ENCODE results near the gene COPS9.

COPS9 gene

DNA sequence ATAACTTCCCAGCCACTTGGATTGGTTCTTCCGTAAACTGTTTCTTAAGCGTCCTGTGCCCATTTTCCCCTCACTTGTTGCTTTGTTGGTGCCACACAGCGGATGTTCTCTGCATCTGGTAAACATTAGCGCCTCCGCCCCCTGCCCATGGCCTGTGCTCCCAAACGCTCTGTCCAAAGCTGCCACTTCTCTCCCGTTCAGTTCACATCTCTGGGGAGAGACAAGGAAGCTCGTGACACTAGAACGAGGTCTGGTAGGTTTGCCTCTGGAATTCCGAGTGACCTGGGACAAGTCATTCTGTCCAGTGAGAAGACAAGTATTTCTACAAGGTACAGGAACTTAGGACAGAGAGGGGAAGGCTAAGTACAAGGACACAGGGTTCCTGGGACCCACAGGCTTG lies 9.4 kb downstream of the COPS9 start:
- no peak for ATAC-seq
- H3K27ac Mint-ChIP-seq, result no peak overlapping the region
- H3K36me3 Mint-ChIP-seq, result peaks cover 35% of the 10 kb centered on the region
- peaks cover 4% of the 10 kb centered on the region for H3K4me1 Mint-ChIP-seq
- no peak for DNase-seq (ENCODE audit: low spot score in 2 of 2)
- no peaks in the 10 kb centered on the region for H3K9me3 Mint-ChIP-seq
- H3K4me3 Mint-ChIP-seq, result no peak overlapping the region

DNA sequence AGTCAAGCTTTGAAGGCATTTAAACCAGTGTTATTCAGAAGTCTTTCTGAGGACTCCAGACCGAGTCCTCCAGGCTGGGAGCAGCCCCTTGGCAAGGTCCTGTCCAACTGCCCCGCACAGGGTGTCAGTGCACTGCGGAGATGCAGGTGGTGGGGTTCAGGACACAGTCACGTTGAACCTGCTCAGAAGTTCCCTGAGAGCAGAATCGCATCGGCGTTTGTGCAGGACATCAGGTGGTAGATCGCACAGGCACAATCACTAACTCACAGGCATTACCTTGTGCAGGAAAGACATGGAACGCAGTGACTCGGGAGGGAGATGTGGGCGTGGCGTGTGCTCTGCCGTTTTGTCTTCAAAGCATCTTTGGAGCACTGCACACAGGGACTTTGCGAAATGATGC lies 10.4 kb downstream of the COPS9 start:
- H3K27ac Mint-ChIP-seq, result no peak overlapping the region
- no peak for DNase-seq (ENCODE audit: low spot score in 2 of 2)
- no peak overlapping the region for H3K4me3 Mint-ChIP-seq
- no peaks in the 10 kb centered on the region for H3K9me3 Mint-ChIP-seq
- no peak for ATAC-seq
- H3K4me1 Mint-ChIP-seq, result no peaks in the 10 kb centered on the region
- H3K36me3 Mint-ChIP-seq, result peaks cover 27% of the 10 kb centered on the region

DNA sequence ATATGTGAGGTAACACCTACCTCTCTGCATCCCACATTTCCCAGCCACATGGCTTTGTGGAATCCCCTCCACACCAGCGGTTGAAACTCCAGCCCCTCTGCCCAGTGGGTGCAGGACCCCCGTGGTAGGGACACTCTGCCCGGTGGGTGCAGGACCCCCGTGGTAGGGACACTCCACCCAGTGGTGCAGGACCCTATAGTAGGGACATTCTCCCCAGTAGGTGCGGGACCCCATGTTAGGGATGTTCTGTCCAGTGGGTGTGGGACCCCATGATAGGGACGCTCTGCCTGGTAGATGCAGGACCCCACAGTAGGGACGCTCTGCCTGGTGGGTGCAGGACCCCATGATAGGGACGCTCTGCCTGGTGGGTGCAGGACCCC lies 11.5 kb downstream of the COPS9 start:
- ATAC-seq (no peak), DNase-seq (ENCODE audit: low spot score in 2 of 2) (no peak)
- Mint-ChIP-seq H3K4me3 (no peak overlapping the region), H3K27ac (no peak overlapping the region), H3K4me1 (no peaks in the 10 kb centered on the region), H3K9me3 (no peaks in the 10 kb centered on the region), H3K36me3 (peaks cover 16% of the 10 kb centered on the region)

DNA sequence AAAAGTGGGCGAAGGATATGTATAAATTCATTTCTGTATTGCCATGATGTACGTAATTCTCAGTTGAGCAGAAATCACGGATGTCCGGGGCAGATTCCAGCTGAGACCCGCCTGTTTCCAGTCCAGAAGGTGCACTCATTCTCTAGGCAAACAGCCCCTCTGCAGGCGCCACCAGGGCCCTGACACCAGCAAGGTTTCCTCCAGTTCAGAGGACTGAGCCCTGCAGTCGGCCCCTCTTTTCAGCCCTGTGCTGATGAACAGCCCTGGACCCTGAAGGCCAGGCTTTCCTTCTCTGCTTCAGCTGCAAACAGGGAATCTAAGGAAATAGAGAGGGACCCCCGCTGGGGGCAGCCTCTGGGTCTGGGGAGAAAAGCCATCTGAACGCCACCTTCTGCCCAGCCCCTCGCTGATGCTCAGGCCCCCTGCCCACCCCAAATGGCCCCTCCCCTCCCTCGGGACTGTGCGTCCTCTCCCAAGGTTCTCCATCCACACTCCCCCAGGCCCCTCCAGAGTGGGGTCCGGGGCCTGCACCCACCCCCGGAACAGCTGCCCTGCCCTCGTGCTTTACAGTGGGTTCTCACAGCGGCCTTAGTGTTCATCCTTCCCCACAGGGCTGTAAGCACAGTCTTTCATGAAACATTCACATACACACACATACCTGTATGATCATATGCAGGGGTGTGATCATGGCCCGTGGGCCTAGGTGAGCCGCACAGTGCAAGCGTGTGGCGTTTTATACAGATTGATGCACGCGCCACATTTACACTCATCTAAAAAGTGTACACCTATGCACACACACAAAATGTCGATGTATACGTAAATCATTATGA lies 12.1 kb downstream of the COPS9 start:
- DNase-seq (ENCODE audit: low spot score in 2 of 2) (no peak), ATAC-seq (no peak)
- no peak overlapping the region for H3K4me3 Mint-ChIP-seq
- no peak overlapping the region for H3K27ac Mint-ChIP-seq
- H3K4me1 Mint-ChIP-seq, result no peaks in the 10 kb centered on the region
- H3K36me3 Mint-ChIP-seq, result peaks cover 12% of the 10 kb centered on the region
- H3K9me3 Mint-ChIP-seq, result no peaks in the 10 kb centered on the region

DNA sequence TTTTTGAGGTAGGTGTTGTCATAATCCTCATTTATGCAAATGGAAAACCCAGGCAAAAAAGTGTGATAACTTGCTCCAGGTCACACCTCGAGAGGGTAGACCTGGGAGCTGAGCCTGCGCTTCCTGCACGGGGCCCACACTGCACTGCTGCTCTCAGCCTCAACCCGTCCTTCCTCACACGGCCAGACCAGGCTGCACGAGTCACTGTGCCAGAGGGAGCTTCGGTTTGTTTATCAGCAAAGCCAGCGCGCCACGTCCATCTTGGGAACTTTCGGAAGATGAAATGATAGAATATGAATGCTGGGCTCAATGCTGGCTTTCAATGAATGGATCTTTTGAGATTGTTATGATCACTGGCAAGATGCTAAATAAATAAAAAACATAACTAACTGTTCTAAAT lies 14.4 kb downstream of the COPS9 start:
- H3K9me3 Mint-ChIP-seq, result no peaks in the 10 kb centered on the region
- ATAC-seq (no peak), DNase-seq (ENCODE audit: low spot score in 2 of 2) (no peak)
- no peak overlapping the region for H3K4me3 Mint-ChIP-seq
- no peaks in the 10 kb centered on the region for H3K36me3 Mint-ChIP-seq
- H3K27ac Mint-ChIP-seq, result no peak overlapping the region
- no peaks in the 10 kb centered on the region for H3K4me1 Mint-ChIP-seq

DNA sequence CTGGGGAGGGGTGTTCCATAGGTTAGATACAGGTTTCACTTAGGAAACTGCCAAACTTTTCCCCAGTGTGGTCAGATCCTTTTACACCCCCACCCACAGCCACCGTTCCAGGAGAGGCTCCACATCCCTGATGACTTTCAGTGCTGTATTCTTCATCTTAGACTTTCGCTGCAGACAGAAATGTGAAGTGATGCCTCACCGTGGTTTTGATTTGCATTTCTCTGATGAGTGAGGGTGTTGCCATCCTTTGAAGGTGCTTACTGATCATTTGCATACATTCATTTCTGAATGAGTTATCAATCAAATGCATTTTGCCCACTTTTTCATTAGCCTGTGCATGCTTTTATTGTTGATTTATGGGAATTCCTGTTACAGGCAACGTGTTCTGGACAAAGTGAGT lies 14.9 kb downstream of the COPS9 start:
- Mint-ChIP-seq H3K9me3 (no peaks in the 10 kb centered on the region), H3K4me1 (no peaks in the 10 kb centered on the region), H3K4me3 (no peak overlapping the region), H3K27ac (no peak overlapping the region), H3K36me3 (no peaks in the 10 kb centered on the region)
- ATAC-seq (peak; percentile 43), DNase-seq (ENCODE audit: low spot score in 2 of 2) (no peak)

DNA sequence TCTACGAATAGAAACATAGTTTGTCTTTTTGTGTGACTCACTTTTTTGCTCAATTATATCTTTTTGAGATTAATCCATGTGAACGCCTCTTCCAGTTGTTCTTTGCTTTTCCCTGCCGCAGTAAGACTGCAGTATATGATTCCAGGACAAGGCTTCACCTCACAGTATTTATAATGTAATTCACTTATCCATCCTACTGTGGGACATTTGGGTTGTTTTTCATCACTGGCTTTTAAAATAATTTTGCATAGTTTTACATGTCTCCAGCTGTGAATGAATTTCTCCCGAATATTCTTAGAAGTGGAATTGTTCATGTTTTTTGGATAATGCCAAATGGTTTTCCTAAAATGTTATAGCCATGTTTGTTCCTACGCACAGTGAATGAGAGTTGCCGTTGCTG lies 21.9 kb downstream of the COPS9 start:
- no peaks in the 10 kb centered on the region for H3K4me1 Mint-ChIP-seq

DNA sequence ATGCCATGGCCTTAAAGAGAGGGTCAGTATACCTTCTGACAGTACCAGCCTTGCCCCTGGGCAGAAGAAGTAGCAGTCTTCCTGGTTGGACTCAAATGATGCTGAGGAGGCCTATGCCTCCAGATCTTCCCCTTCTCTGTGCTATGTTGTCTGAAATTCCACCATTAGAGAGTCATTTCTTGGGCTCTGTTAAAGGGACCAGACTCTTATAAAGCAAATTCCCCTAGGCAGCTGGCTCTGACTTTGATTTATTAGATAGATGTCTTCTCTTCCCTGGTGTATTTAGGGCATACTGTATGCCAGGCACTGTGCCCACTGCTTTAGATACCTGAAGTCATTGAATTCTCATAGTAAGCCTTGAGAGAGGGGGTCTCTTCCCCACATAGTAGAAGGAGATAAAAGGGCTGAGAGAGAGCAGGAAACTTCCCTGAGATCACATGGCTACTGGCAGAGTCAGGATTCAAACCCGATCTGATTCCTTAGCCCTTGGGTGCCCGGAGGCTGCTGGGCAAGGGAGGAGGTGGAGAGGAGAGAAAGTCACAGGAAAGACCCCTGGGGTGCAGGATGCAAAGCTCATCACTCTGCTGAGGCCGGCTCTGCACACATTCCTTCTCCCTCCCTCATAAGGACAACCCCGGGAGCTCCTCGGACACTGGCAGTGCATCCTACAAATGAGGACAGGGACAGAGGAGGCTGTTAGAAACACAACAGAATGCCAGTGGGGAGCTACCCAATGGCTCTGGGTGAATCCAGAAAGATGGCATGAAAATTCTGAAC lies 23.0 kb downstream of the COPS9 start:
- H3K9me3 Mint-ChIP-seq, result no peaks in the 10 kb centered on the region
- H3K36me3 Mint-ChIP-seq, result no peaks in the 10 kb centered on the region
- no peak overlapping the region for H3K27ac Mint-ChIP-seq
- DNase-seq (ENCODE audit: low spot score in 2 of 2), result no peak
- H3K4me1 Mint-ChIP-seq, result no peaks in the 10 kb centered on the region
- H3K4me3 Mint-ChIP-seq, result no peak overlapping the region
- no peak for ATAC-seq

More for the DNA sequence above, 21.9 kb downstream of the COPS9 start:
- H3K9me3 Mint-ChIP-seq, result no peaks in the 10 kb centered on the region
- H3K27ac Mint-ChIP-seq, result no peak overlapping the region
- H3K36me3 Mint-ChIP-seq, result no peaks in the 10 kb centered on the region
- H3K4me3 Mint-ChIP-seq, result no peak overlapping the region
- ATAC-seq (no peak), DNase-seq (ENCODE audit: low spot score in 2 of 2) (no peak)

DNA sequence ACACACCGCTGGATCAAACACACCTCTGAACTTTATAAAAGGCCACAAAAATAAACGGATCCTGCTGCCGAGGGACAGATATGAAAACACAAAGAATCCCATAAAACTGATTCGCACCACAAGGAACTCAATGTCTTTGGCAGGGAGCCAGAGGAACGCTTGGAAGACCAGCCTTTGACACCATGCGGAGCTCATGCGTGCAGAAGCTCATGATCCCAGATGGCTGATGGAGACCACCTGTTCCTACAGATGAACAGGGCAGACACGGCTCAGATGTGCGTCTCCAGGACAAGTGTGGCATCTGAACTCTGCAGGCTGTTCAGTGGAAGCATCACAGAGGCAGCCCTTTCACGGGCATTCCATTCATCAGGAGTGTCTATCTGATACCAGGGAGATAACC lies 24.9 kb downstream of the COPS9 start:
- H3K9me3 Mint-ChIP-seq, result no peaks in the 10 kb centered on the region
- no peak overlapping the region for H3K4me3 Mint-ChIP-seq
- H3K27ac Mint-ChIP-seq, result no peak overlapping the region
- H3K36me3 Mint-ChIP-seq, result no peaks in the 10 kb centered on the region
- ATAC-seq, result no peak
- DNase-seq (ENCODE audit: low spot score in 2 of 2), result no peak
- H3K4me1 Mint-ChIP-seq, result no peaks in the 10 kb centered on the region

DNA sequence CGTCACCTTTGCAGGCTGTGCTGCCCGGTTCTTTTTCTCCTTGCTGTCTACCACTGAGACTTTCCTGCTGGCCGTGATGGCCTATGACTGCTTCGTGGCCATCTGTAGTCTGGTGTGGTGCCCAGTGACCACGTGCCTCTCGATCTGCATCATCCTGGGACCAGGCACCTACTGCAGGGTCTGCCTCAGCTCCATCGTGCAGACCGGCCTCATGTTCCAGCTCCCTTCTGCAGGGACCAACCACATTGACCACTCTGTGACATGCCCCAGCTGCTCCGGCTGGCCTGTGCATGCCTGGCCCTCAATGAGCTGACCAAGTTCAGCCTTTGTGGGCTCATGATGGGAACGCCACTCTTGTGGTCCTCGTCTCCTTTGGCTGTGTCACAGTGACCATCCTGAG lies 26.7 kb downstream of the COPS9 start:
- Mint-ChIP-seq H3K27ac (no peak overlapping the region), H3K4me3 (no peak overlapping the region), H3K4me1 (no peaks in the 10 kb centered on the region), H3K9me3 (no peaks in the 10 kb centered on the region), H3K36me3 (no peaks in the 10 kb centered on the region)
- peak; percentile 33 for ATAC-seq
- DNase-seq (ENCODE audit: low spot score in 2 of 2), result no peak

- no peak overlapping the region for H3K4me3 Mint-ChIP-seq
- H3K4me1 Mint-ChIP-seq, result no peaks in the 10 kb centered on the region
- H3K27ac Mint-ChIP-seq, result no peak overlapping the region
- H3K36me3 Mint-ChIP-seq, result no peaks in the 10 kb centered on the region
- no peak for DNase-seq (ENCODE audit: low spot score in 2 of 2)
- no peak for ATAC-seq
- no peaks in the 10 kb centered on the region for H3K9me3 Mint-ChIP-seq
Observed at GRCh38 chr2:240107477-240107796, 28.7 kb downstream of the COPS9 start.

DNA sequence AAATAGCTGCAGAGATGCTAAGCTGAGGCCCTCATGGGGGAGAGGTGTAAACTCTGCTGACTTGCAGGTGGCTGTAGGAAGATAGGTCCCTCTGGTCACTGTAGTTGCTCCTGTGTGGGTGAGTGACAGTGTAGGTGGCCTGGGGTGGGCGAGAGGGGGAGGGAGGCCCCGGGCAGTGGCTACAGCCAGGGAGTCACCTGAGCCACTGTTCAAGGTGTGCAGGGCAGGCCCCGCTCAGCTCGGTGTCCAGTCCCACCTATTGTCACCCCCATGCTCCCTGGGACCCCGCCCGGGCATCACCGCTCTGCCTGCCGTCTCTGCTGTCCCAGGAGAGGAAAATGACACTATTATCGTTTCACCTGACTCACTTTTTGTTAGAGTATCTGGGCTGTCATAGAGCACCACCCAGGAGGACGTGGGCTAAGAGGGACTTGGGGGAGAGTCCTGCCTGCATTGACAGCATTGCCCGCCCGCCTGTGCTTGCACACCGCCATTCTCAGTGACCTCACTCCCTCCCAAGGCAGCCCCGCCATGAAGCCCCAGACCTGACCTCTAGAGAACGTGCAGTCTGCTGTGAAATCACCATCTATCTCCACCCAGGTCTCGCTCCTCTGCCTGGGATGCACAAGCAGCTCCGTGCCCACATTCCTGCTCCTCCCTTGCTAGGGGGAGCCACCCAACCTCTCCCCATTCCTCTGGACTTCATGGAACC lies 29.2 kb downstream of the COPS9 start:
- H3K9me3 Mint-ChIP-seq, result no peaks in the 10 kb centered on the region
- H3K36me3 Mint-ChIP-seq, result no peaks in the 10 kb centered on the region
- no peak overlapping the region for H3K27ac Mint-ChIP-seq
- DNase-seq (ENCODE audit: low spot score in 2 of 2) (no peak), ATAC-seq (no peak)
- no peaks in the 10 kb centered on the region for H3K4me1 Mint-ChIP-seq
- no peak overlapping the region for H3K4me3 Mint-ChIP-seq

GRCh38 chr2:240105982-240106381 lies 30.1 kb downstream of the COPS9 start:
- Mint-ChIP-seq H3K4me1 (no peaks in the 10 kb centered on the region), H3K9me3 (no peaks in the 10 kb centered on the region), H3K4me3 (no peak overlapping the region), H3K27ac (no peak overlapping the region), H3K36me3 (no peaks in the 10 kb centered on the region)
- DNase-seq (ENCODE audit: low spot score in 2 of 2) (no peak), ATAC-seq (no peak)

DNA sequence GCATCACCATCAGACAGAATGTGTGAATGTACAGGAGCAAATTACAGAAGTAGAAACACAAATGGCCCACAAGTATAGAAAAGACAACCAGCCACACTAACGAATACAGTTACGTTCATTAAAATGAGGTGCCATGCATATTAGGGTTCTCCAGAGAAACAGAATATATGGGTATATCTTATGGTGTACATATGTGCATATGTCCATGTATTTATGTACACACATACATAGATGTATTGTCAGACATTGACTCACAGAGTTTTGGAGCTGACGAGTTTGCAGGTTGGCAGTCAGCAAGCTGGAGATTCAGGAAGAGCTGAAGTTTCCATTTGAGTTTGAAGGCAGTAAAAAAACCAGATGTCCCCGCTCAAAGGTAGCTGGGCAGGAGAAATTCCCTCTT lies 33.0 kb downstream of the COPS9 start:
- no peak for ATAC-seq
- no peak overlapping the region for H3K4me3 Mint-ChIP-seq
- no peak overlapping the region for H3K27ac Mint-ChIP-seq
- no peaks in the 10 kb centered on the region for H3K4me1 Mint-ChIP-seq
- H3K9me3 Mint-ChIP-seq, result peaks cover 4% of the 10 kb centered on the region
- no peak for DNase-seq (ENCODE audit: low spot score in 2 of 2)
- H3K36me3 Mint-ChIP-seq, result no peaks in the 10 kb centered on the region

DNA sequence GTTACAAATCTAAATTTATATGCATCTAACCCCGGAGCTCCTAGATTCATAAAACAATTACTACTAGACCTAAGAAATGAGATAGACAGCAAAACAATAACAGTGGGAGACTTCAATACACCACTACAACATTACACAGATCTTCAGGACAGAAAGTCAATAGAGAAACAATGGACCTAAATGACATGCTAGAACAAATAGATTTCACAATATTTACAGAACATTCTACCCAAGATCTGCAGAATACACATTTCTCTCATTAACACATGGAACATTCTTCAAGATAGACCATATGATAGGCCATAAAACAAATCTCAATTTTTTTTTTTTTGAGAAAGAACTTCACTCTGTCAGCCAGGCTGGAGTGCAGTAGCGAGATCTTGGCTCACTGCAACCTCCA lies 37.8 kb downstream of the COPS9 start:
- no peaks in the 10 kb centered on the region for H3K36me3 Mint-ChIP-seq
- H3K4me3 Mint-ChIP-seq, result no peak overlapping the region
- peaks cover 7% of the 10 kb centered on the region for H3K9me3 Mint-ChIP-seq

More for the DNA sequence above, 37.8 kb downstream of the COPS9 start:
- H3K27ac Mint-ChIP-seq, result no peak overlapping the region
- DNase-seq (ENCODE audit: low spot score in 2 of 2) (no peak), ATAC-seq (no peak)
- no peaks in the 10 kb centered on the region for H3K4me1 Mint-ChIP-seq

All from stimulated activated effector memory CD8-positive, alpha-beta T cell treated with anti-CD3 and anti-CD28 coated beads, Interleukin-12 subunit alpha, Interleukin-12 subunit beta, amount 100 ng/mL, for 72 hours (primary cell).